GM12878 (cell line): ENCODE data around the gene COQ8B. TPM values are rescaled to one million over a fixed set of nuclear protein-coding genes. Genes with fewer than 3 reads are reported as not detected.
A peak's percentile ranks its signal among the peaks of the same experiment; 100 is the strongest.

Source experiments
- CBX3 ChIP-seq: fragments of 200-600 bp; sonication (generic); IDR thresholded peaks from 2 replicates; pipeline ENCODE4 v1.6.1; 2016; ENCODE audit warnings: low read depth, borderline replicate concordance
- CHD4 ChIP-seq: fragments of 200-600 bp; sonication (generic); IDR thresholded peaks from 2 replicates; pipeline ENCODE4 v1.6.1; 2016; ENCODE audit warnings: mild to moderate bottlenecking
- DPF2 ChIP-seq: fragments of 450-650 bp; IDR thresholded peaks from 2 replicates; pipeline ENCODE4 v1.6.1; 2017; ENCODE audit warnings: mild to moderate bottlenecking
- EED ChIP-seq: sonication (generic); IDR thresholded peaks from 2 replicates; pipeline ENCODE4 v1.6.1; 2016; ENCODE audit warnings: antibody characterized with exemption, low read depth
- HDAC2 ChIP-seq: fragments of 200-600 bp; sonication (generic); IDR thresholded peaks from 2 replicates; pipeline ENCODE4 v1.6.1; 2017
- RFX5 ChIP-seq: IDR thresholded peaks from 2 replicates; pipeline ENCODE4 v1.6.1; 2011; ENCODE audit warnings: low read depth, low read length, improper control_type of control experiment
- SMARCA5 ChIP-seq: fragments of 450-650 bp; IDR thresholded peaks from 2 replicates; pipeline ENCODE4 v1.6.1; 2017; ENCODE audit warnings: mild to moderate bottlenecking
- ZNF207 ChIP-seq: fragments of 450-650 bp; IDR thresholded peaks from 2 replicates; pipeline ENCODE4 v1.6.1; 2014; ENCODE audit warnings: antibody characterized with exemption, mild to moderate bottlenecking, borderline replicate concordance
- polyA plus RNA-seq, 11 experiments: library from polyadenylated mRNA; depleted of rRNA in 4 of 11; unstranded in 6 of 11; stranded (reverse) in 5 of 11; fragments of >200 nt; fragmentation: Nextera tagmentation in 4 of 11; fragmentation: Illumina TruSeq in 1 of 11; extraction: Ambion mirVana in 4 of 11; extraction: Trizol in 1 of 11; gene quantifications; 1 replicate in 1 of 11; 2 replicates in 10 of 11; pipeline versions ENCODE4 v1.2.1 to v1.2.3, GENCODE V29; 2011 to 2016; ENCODE audit warnings: inconsistent platforms in 2 of 11, missing spikeins in 2 of 11, low read depth in 1 of 11
- total RNA-seq, 4 experiments: library from RNA; depleted of rRNA in 3 of 4; stranded (reverse); fragments of >200 nt in 3 of 4; fragmentation: Illumina TruSeq in 1 of 4; extraction: Trizol in 1 of 4; gene quantifications; 2 replicates each; pipeline versions ENCODE4 v1.2.1 to v1.2.3, GENCODE V29; 2013 to 2021
- TF ChIP-seq, protein P1 (sequence below): fragments of 450-650 bp; IDR thresholded peaks from 2 replicates; pipeline ENCODE4 v1.6.1; 2016; ENCODE audit warnings: mild to moderate bottlenecking
- TF ChIP-seq, protein P2 (sequence below): fragments of 450-650 bp; IDR thresholded peaks from 2 replicates; pipeline ENCODE4 v1.6.1; 2017; ENCODE audit warnings: mild to moderate bottlenecking, moderate library complexity
- TF ChIP-seq, protein P3 (sequence below): fragments of 450-650 bp; IDR thresholded peaks from 2 replicates; pipeline ENCODE4 v1.6.1; 2016; ENCODE audit warnings: mild to moderate bottlenecking, moderate library complexity, borderline replicate concordance
- TF ChIP-seq, protein P4 (sequence below): fragments of 450-650 bp; IDR thresholded peaks from 2 replicates; pipeline ENCODE4 v1.6.1; 2017; ENCODE audit warnings: antibody characterized with exemption, mild to moderate bottlenecking, moderate library complexity
- TF ChIP-seq, protein P5 (sequence below): IDR thresholded peaks from 2 replicates; pipeline ENCODE4 v1.6.1; 2011; ENCODE audit warnings: borderline replicate concordance, low read depth, mild to moderate bottlenecking, moderate library complexity, mixed read lengths, low read length; ENCODE audit not compliant: insufficient read depth; ENCODE audit errors: extremely low read length
- TF ChIP-seq, protein P6 (sequence below): IDR thresholded peaks from 2 replicates; pipeline ENCODE4 v1.6.1; 2012; ENCODE audit warnings: low read depth, low read length, improper control_type of control experiment

COQ8B gene
- total and polyA plus RNA-seq, 10 of the 15 experiments (the other 5 are each of a cell fraction or from before 2014, with no cell fraction given): 0.39 to 37.1 (median 16.8) TPM

DNA sequence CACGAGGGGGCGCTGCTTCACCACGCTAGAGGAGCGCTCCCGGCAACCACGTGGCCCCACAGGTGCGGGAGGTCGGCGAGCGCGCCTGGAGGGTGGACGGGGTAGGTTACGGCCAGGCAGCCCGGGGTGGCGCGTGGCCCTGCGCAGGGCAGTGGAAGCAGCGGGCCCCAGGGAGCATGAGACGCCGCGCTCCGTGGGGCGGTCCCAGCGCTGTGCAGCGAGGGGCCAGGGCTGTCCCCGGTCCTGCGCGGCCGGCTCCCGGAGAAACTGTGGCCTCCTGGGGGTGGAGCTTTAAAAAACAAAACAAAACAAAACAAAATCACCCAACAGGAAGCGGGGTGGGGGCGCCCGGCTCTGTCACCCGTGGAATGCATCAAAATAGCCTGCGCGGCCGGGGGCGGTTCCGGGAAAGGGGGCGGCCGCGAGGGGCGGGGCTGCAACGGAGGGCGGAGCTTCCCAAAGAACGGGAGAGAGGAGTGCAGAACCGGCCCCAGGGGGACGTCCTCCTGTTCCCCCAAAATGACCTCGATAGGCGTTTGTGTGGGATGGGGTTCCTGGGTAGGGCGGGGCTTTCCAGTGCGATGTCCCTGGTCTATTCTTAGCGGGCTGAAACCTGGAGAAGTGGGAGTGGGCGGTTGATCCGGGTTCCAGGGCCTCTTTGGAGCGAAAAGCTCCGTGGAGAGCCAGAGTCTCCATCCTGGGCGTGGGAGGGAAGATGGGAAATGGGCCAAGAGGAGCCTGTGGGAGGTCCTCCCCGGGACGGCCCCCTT lies 53.6 kb downstream of the COQ8B start (continued):
- TF ChIP-seq SMARCA5 (peak; percentile 92), CBX3 (no peak), RFX5 (no peak), HDAC2 (no peak), CHD4 (no peak), EED (no peak), DPF2 (peak; percentile 77), ZNF207 (peak; percentile 93)
- TF ChIP-seq, protein P1, sequence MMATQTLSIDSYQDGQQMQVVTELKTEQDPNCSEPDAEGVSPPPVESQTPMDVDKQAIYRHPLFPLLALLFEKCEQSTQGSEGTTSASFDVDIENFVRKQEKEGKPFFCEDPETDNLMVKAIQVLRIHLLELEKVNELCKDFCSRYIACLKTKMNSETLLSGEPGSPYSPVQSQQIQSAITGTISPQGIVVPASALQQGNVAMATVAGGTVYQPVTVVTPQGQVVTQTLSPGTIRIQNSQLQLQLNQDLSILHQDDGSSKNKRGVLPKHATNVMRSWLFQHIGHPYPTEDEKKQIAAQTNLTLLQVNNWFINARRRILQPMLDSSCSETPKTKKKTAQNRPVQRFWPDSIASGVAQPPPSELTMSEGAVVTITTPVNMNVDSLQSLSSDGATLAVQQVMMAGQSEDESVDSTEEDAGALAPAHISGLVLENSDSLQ: no peak
- TF ChIP-seq, protein P2, sequence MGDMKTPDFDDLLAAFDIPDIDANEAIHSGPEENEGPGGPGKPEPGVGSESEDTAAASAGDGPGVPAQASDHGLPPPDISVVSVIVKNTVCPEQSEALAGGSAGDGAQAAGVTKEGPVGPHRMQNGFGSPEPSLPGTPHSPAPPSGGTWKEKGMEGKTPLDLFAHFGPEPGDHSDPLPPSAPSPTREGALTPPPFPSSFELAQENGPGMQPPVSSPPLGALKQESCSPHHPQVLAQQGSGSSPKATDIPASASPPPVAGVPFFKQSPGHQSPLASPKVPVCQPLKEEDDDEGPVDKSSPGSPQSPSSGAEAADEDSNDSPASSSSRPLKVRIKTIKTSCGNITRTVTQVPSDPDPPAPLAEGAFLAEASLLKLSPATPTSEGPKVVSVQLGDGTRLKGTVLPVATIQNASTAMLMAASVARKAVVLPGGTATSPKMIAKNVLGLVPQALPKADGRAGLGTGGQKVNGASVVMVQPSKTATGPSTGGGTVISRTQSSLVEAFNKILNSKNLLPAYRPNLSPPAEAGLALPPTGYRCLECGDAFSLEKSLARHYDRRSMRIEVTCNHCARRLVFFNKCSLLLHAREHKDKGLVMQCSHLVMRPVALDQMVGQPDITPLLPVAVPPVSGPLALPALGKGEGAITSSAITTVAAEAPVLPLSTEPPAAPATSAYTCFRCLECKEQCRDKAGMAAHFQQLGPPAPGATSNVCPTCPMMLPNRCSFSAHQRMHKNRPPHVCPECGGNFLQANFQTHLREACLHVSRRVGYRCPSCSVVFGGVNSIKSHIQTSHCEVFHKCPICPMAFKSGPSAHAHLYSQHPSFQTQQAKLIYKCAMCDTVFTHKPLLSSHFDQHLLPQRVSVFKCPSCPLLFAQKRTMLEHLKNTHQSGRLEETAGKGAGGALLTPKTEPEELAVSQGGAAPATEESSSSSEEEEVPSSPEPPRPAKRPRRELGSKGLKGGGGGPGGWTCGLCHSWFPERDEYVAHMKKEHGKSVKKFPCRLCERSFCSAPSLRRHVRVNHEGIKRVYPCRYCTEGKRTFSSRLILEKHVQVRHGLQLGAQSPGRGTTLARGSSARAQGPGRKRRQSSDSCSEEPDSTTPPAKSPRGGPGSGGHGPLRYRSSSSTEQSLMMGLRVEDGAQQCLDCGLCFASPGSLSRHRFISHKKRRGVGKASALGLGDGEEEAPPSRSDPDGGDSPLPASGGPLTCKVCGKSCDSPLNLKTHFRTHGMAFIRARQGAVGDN: no peak
- TF ChIP-seq, protein P3, sequence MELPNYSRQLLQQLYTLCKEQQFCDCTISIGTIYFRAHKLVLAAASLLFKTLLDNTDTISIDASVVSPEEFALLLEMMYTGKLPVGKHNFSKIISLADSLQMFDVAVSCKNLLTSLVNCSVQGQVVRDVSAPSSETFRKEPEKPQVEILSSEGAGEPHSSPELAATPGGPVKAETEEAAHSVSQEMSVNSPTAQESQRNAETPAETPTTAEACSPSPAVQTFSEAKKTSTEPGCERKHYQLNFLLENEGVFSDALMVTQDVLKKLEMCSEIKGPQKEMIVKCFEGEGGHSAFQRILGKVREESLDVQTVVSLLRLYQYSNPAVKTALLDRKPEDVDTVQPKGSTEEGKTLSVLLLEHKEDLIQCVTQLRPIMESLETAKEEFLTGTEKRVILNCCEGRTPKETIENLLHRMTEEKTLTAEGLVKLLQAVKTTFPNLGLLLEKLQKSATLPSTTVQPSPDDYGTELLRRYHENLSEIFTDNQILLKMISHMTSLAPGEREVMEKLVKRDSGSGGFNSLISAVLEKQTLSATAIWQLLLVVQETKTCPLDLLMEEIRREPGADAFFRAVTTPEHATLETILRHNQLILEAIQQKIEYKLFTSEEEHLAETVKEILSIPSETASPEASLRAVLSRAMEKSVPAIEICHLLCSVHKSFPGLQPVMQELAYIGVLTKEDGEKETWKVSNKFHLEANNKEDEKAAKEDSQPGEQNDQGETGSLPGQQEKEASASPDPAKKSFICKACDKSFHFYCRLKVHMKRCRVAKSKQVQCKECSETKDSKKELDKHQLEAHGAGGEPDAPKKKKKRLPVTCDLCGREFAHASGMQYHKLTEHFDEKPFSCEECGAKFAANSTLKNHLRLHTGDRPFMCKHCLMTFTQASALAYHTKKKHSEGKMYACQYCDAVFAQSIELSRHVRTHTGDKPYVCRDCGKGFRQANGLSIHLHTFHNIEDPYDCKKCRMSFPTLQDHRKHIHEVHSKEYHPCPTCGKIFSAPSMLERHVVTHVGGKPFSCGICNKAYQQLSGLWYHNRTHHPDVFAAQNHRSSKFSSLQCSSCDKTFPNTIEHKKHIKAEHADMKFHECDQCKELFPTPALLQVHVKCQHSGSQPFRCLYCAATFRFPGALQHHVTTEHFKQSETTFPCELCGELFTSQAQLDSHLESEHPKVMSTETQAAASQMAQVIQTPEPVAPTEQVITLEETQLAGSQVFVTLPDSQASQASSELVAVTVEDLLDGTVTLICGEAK: no peak; the same call in 1 of the 2 replicates
- TF ChIP-seq, protein P4, sequence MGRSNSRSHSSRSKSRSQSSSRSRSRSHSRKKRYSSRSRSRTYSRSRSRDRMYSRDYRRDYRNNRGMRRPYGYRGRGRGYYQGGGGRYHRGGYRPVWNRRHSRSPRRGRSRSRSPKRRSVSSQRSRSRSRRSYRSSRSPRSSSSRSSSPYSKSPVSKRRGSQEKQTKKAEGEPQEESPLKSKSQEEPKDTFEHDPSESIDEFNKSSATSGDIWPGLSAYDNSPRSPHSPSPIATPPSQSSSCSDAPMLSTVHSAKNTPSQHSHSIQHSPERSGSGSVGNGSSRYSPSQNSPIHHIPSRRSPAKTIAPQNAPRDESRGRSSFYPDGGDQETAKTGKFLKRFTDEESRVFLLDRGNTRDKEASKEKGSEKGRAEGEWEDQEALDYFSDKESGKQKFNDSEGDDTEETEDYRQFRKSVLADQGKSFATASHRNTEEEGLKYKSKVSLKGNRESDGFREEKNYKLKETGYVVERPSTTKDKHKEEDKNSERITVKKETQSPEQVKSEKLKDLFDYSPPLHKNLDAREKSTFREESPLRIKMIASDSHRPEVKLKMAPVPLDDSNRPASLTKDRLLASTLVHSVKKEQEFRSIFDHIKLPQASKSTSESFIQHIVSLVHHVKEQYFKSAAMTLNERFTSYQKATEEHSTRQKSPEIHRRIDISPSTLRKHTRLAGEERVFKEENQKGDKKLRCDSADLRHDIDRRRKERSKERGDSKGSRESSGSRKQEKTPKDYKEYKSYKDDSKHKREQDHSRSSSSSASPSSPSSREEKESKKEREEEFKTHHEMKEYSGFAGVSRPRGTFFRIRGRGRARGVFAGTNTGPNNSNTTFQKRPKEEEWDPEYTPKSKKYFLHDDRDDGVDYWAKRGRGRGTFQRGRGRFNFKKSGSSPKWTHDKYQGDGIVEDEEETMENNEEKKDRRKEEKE: no peak
- TF ChIP-seq, protein P5, sequence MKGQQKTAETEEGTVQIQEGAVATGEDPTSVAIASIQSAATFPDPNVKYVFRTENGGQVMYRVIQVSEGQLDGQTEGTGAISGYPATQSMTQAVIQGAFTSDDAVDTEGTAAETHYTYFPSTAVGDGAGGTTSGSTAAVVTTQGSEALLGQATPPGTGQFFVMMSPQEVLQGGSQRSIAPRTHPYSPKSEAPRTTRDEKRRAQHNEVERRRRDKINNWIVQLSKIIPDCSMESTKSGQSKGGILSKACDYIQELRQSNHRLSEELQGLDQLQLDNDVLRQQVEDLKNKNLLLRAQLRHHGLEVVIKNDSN: peak; percentile 95
- TF ChIP-seq, protein P6, sequence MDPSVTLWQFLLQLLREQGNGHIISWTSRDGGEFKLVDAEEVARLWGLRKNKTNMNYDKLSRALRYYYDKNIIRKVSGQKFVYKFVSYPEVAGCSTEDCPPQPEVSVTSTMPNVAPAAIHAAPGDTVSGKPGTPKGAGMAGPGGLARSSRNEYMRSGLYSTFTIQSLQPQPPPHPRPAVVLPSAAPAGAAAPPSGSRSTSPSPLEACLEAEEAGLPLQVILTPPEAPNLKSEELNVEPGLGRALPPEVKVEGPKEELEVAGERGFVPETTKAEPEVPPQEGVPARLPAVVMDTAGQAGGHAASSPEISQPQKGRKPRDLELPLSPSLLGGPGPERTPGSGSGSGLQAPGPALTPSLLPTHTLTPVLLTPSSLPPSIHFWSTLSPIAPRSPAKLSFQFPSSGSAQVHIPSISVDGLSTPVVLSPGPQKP: no peak
